Esophagus muscularis mucosa (tissue), 4 donors: Measurements from ENCODE around the gene MMP1. TPM values are rescaled to one million over a fixed set of nuclear protein-coding genes. Genes with fewer than 3 reads are reported as not detected.

Experiments
- DNase-seq: peaks from one replicate; pipeline ENCODE4 v3.0.0-alpha.2; 2017; ENCODE audit errors: extremely low spot score
- H3K27ac ChIP-seq, 4 donors: fragments of 200-600 bp; sonication (generic); replicated peaks in 1 of 4; 1 replicate in 3 of 4; 2 replicates in 1 of 4; pipeline ENCODE4 v1.5.1; 2016 to 2019; ENCODE audit warnings: mild to moderate bottlenecking in 1 of 4
- H3K27me3 ChIP-seq, 4 donors: fragments of 200-600 bp; sonication (generic); one replicate each; pipeline versions ENCODE4 v1.5.1 to v1.6.0; 2016 to 2019
- H3K36me3 ChIP-seq, 4 donors: fragments of 200-600 bp; sonication (generic); one replicate each; pipeline ENCODE4 v1.5.1; 2016 to 2019
- H3K4me1 ChIP-seq, 4 donors: fragments of 200-600 bp; sonication (generic); one replicate each; pipeline ENCODE4 v1.5.1; 2016 to 2019
- H3K4me3 ChIP-seq, 4 donors: fragments of 200-600 bp; sonication (generic); 1 replicate in 2 of 4; 2 replicates in 2 of 4; pipeline ENCODE4 v1.5.1; 2016 to 2019; ENCODE audit warnings: mild to moderate bottlenecking in 4 of 4, moderate library complexity in 1 of 4
- H3K9me3 ChIP-seq, 4 donors: fragments of 200-600 bp; sonication (generic); 1 replicate in 3 of 4; 2 replicates in 1 of 4; pipeline ENCODE4 v1.5.1; 2016 to 2019
- CTCF ChIP-seq, 3 experiments: fragments of 200-600 bp in 2 of 3; fragments of 450-650 bp in 1 of 3; sonication (generic) in 2 of 3; IDR thresholded peaks; one replicate each; pipeline ENCODE4 v1.5.1; 2017 to 2019; ENCODE audit warnings: antibody characterized with exemption in 3 of 3, mild to moderate bottlenecking in 2 of 3, moderate library complexity in 1 of 3
- EP300 ChIP-seq: sonication (generic); formaldehyde crosslinking; IDR thresholded peaks from one replicate; pipeline ENCODE4 v1.6.1; 2017; ENCODE audit warnings: antibody characterized with exemption
- POLR2A ChIP-seq: fragments of 450-650 bp; IDR thresholded peaks from one replicate; pipeline ENCODE4 v1.6.1; 2017; ENCODE audit warnings: antibody characterized with exemption, moderate library complexity, mild to moderate bottlenecking, low read depth
- POLR2AphosphoS5 ChIP-seq, 2 donors: sonication (generic); formaldehyde crosslinking; IDR thresholded peaks; one replicate each; pipeline ENCODE4 v1.6.1; 2017; ENCODE audit warnings: antibody characterized with exemption in 2 of 2
- WGBS: methylation state at CpG from one replicate; pipeline ENCODE4 v1.1.5; 2018; 5-methylcytosine and 5-hydroxymethylcytosine counted together
- intact Hi-C: fragments of 100-400 bp; cut with DNase I; formaldehyde crosslinking; loops from one replicate; pipeline ENCODE4 v1.15.1; 2023
- total RNA-seq, 4 donors: library from RNA; depleted of rRNA; stranded (reverse); fragments of >200 nt; gene quantifications; one replicate each; pipeline versions ENCODE4 v1.1.0 to v1.2.1, GENCODE V29; 2016

MMP1 gene
- total RNA-seq, 4 donors from 2014 or later: 0.17 TPM; not detected in 3

GRCh38 chr11:102771351-102771750, 26.6 kb downstream of the MMP1 start:
- Histone ChIP-seq H3K4me1 (no peaks in the 10 kb centered on the region), H3K4me3 (no peak overlapping the region), H3K36me3 (no peaks in the 10 kb centered on the region), H3K27me3 (no peaks in the 10 kb centered on the region), H3K9me3 (no peaks in the 10 kb centered on the region), H3K27ac (no peak overlapping the region)
- WGBS: 56% methylated on average over 1 of the region's 1 CpG
- intact Hi-C loops: no loop called here
- TF ChIP-seq POLR2A (no peak), CTCF (IDR thresholded peaks at IDR 0.05) (no peak), EP300 (no peak), POLR2AphosphoS5 (IDR thresholded peaks at IDR 0.05) (no peak)
- DNase-seq: no peak

- no peak overlapping the region for H3K4me3 ChIP-seq
- no peaks in the 10 kb centered on the region for H3K4me1 ChIP-seq
- DNase-seq: no peak
- H3K9me3 ChIP-seq: no peaks in the 10 kb centered on the region
- intact Hi-C loops: no loop called here
- no peak for TF ChIP-seq CTCF (IDR thresholded peaks at IDR 0.05)
- TF ChIP-seq POLR2AphosphoS5 (IDR thresholded peaks at IDR 0.05): no peak
- TF ChIP-seq EP300: no peak
- TF ChIP-seq POLR2A: no peak
- no peaks in the 10 kb centered on the region for H3K27me3 ChIP-seq
- H3K27ac ChIP-seq: no peak overlapping the region
- H3K36me3 ChIP-seq: no peaks in the 10 kb centered on the region
Measured at GRCh38 chr11:102770191-102770590, 27.8 kb downstream of the MMP1 start.

GRCh38 chr11:102767800-102768199, 30.2 kb downstream of the MMP1 start:
- Histone ChIP-seq H3K4me3 (no peak overlapping the region), H3K4me1 (no peaks in the 10 kb centered on the region), H3K27ac (no peak overlapping the region), H3K27me3 (no peaks in the 10 kb centered on the region), H3K36me3 (no peaks in the 10 kb centered on the region), H3K9me3 (no peaks in the 10 kb centered on the region)
- no peak for DNase-seq
- 44% methylated on average over 18 of the region's 18 CpGs for WGBS
- TF ChIP-seq CTCF (IDR thresholded peaks at IDR 0.05) (no peak), POLR2AphosphoS5 (IDR thresholded peaks at IDR 0.05) (no peak), POLR2A (no peak), EP300 (no peak)
- intact Hi-C loops: no loop called here

- Histone ChIP-seq H3K27ac (no peak overlapping the region), H3K27me3 (no peaks in the 10 kb centered on the region), H3K4me1 (no peaks in the 10 kb centered on the region), H3K36me3 (no peaks in the 10 kb centered on the region), H3K9me3 (no peaks in the 10 kb centered on the region), H3K4me3 (no peak overlapping the region)
- 80% methylated on average over 2 of the region's 2 CpGs for WGBS
- no peak for DNase-seq
- intact Hi-C loops: no loop called here
- TF ChIP-seq POLR2A: no peak
- TF ChIP-seq CTCF (IDR thresholded peaks at IDR 0.05): no peak
- no peak for TF ChIP-seq POLR2AphosphoS5 (IDR thresholded peaks at IDR 0.05)
- no peak for TF ChIP-seq EP300
Measured at GRCh38 chr11:102763440-102763839, 34.5 kb downstream of the MMP1 start.

- no peaks in the 10 kb centered on the region for H3K4me1 ChIP-seq
- no peak overlapping the region for H3K4me3 ChIP-seq
- TF ChIP-seq EP300: no peak
- TF ChIP-seq POLR2A: no peak
- no peak for TF ChIP-seq CTCF (IDR thresholded peaks at IDR 0.05)
- no peak for TF ChIP-seq POLR2AphosphoS5 (IDR thresholded peaks at IDR 0.05)
- H3K27ac ChIP-seq: no peak overlapping the region
- 60% methylated on average over 2 of the region's 2 CpGs for WGBS
- no peaks in the 10 kb centered on the region for H3K36me3 ChIP-seq
- no peaks in the 10 kb centered on the region for H3K27me3 ChIP-seq
- intact Hi-C loops: no loop called here
- H3K9me3 ChIP-seq: no peaks in the 10 kb centered on the region
- no peak for DNase-seq
Measured at GRCh38 chr11:102762361-102762767, 35.6 kb downstream of the MMP1 start.
